ENCODE results near the gene PELI3.

- TF ChIP-seq MAX (IDR thresholded peaks at IDR 0.05; ENCODE audit: low read depth, low read length) = no peak
- TF ChIP-seq CTCF (IDR thresholded peaks at IDR 0.05; ENCODE audit: low read depth, low read length) = no peak
- TF ChIP-seq MYC (IDR thresholded peaks at IDR 0.05; ENCODE audit: low read depth, low read length) = no peak
- TF ChIP-seq POLR2A (IDR thresholded peaks at IDR 0.05; ENCODE audit: extremely low read depth, insufficient read length) = no peak
These were observed 46.9 kb upstream of the PELI3 start for GRCh38 chr11:66419825-66420224.

Data from NB4 (cell line).